ENCODE results near the gene CASP7. TPM values are rescaled to one million over a fixed set of nuclear protein-coding genes. Genes with fewer than 3 reads are reported as not detected.

CASP7 gene
- total RNA-seq, 4 donors from 2014 or later = 34.0 to 233 (median 101) TPM

DNA sequence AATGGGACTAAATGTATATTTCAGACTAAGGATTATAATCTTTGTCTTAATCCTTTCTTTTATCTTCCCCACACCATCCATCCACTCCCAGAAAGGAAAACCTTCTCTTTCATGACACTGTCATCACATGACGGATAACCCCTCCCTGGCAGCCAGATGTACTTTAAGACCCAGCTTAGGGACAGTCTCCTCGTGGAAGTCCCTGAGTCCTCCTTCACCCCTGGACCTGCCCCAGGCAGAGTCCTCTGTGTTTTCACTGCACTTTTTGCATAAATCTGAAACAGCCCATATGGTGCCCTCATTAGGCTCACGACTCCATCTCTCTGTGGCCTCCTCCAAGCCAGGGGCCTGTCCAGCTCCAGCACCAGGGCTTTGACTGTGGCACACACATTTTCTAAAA is 31.9 kb upstream of the CASP7 start:
- no peak overlapping the region for H3K27ac ChIP-seq
- TF ChIP-seq POLR2A (IDR thresholded peaks at IDR 0.05) = no peak
- TF ChIP-seq, protein P1, sequence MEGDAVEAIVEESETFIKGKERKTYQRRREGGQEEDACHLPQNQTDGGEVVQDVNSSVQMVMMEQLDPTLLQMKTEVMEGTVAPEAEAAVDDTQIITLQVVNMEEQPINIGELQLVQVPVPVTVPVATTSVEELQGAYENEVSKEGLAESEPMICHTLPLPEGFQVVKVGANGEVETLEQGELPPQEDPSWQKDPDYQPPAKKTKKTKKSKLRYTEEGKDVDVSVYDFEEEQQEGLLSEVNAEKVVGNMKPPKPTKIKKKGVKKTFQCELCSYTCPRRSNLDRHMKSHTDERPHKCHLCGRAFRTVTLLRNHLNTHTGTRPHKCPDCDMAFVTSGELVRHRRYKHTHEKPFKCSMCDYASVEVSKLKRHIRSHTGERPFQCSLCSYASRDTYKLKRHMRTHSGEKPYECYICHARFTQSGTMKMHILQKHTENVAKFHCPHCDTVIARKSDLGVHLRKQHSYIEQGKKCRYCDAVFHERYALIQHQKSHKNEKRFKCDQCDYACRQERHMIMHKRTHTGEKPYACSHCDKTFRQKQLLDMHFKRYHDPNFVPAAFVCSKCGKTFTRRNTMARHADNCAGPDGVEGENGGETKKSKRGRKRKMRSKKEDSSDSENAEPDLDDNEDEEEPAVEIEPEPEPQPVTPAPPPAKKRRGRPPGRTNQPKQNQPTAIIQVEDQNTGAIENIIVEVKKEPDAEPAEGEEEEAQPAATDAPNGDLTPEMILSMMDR (IDR thresholded peaks at IDR 0.05) = no peak
- TF ChIP-seq POLR2AphosphoS5 (IDR thresholded peaks at IDR 0.05) = no peak
- TF ChIP-seq EP300 (IDR thresholded peaks at IDR 0.05; ENCODE audit: low read depth) = no peak
- no peaks in the 10 kb centered on the region for H3K36me3 ChIP-seq
- 75% methylated on average over 3 of the region's 3 CpGs; no CpG with 5 or more reads in 1 of the 2 donors for WGBS, 2 donors (ENCODE audit: low coverage in 1 of 2)
- no peaks in the 10 kb centered on the region for H3K9me3 ChIP-seq
- no peak for DNase-seq
- in situ Hi-C loops (cut with MboI; ENCODE audit: low pct_ligation_motif_present in 1 of 4, low pct_unique_long_range_greater_than_20kb in 1 of 4, low sequenced_read_pairs in 3 of 4) = no loop called here
- intact Hi-C loops (cut with DNase I; ENCODE audit: low total_unique reads) = no loop called here
- no peak overlapping the region for H3K4me3 ChIP-seq
- no peaks in the 10 kb centered on the region for H3K27me3 ChIP-seq
- peaks cover 0 to 23% (median 9%) of the 10 kb centered on the region in 4 donors for H3K4me1 ChIP-seq

DNA sequence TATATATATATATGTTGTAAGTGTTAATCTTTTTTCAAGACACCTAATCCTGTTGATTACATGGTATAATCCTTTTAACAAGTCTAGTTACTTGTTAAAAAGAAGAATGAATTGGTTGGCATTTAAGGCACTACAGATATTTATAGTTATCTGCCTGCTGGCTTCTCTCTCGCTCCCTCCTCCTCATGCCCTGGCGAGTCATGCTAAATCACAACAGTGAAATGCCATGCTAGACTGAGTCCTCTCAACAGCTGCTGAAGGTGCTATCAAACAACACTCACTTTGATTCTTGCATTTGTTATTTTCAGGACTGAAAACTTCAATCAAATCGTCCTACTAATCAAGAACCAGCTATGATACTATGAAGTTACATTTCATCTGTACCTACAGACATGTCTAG is 31.2 kb upstream of the CASP7 start:
- in situ Hi-C loops (cut with MboI; ENCODE audit: low pct_ligation_motif_present in 1 of 4, low pct_unique_long_range_greater_than_20kb in 1 of 4, low sequenced_read_pairs in 3 of 4) (no loop called here), intact Hi-C loops (cut with DNase I; ENCODE audit: low total_unique reads) (no loop called here)
- 60 to 71% methylated on average over 3 of the region's 3 CpGs for WGBS, 2 donors (ENCODE audit: low coverage in 1 of 2)
- no peaks in the 10 kb centered on the region for H3K36me3 ChIP-seq
- no peaks in the 10 kb centered on the region for H3K9me3 ChIP-seq
- no peaks in the 10 kb centered on the region for H3K27me3 ChIP-seq
- no peak for TF ChIP-seq POLR2A (IDR thresholded peaks at IDR 0.05)
- TF ChIP-seq POLR2AphosphoS5 (IDR thresholded peaks at IDR 0.05) = no peak
- TF ChIP-seq, protein P1 (IDR thresholded peaks at IDR 0.05) = no peak
- TF ChIP-seq EP300 (IDR thresholded peaks at IDR 0.05; ENCODE audit: low read depth) = no peak
- H3K27ac ChIP-seq = no peak overlapping the region
- no peak for DNase-seq
- no peak overlapping the region for H3K4me3 ChIP-seq
- peaks cover 0 to 18% (median 8%) of the 10 kb centered on the region in 4 donors for H3K4me1 ChIP-seq

DNA sequence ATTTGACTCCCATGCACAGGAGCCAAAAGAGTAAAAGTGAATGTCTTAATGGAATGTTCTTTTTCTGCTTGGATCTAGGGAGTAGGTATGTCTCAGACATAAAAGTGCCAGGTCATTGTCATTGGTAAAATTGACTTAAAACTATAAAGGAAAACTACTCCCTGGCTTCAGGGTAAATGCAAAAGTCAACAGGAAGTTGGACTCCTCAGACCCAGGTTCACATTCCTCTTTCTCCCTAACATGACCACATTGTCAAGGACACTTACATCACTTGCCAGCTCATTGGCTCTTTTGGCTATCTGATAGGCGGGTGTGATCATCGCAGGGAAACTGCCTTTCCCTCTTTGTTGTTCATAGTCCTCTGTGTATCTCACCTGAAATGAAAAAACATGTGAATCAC is 29.5 kb upstream of the CASP7 start:
- 89 to 100% methylated on average over 2 of the region's 2 CpGs for WGBS, 2 donors (ENCODE audit: low coverage in 1 of 2)
- Histone ChIP-seq H3K27ac (no peak overlapping the region), H3K4me3 (no peak overlapping the region), H3K27me3 (no peaks in the 10 kb centered on the region), H3K36me3 (no peaks in the 10 kb centered on the region), H3K9me3 (no peaks in the 10 kb centered on the region), H3K4me1 (peaks cover 0 to 11% (median under 1%) of the 10 kb centered on the region in 4 donors)
- intact Hi-C loops (cut with DNase I; ENCODE audit: low total_unique reads) = no loop called here
- DNase-seq = no peak
- in situ Hi-C loops (cut with MboI; ENCODE audit: low pct_ligation_motif_present in 1 of 4, low pct_unique_long_range_greater_than_20kb in 1 of 4, low sequenced_read_pairs in 3 of 4) = no loop called here
- TF ChIP-seq POLR2AphosphoS5 (IDR thresholded peaks at IDR 0.05) = no peak
- TF ChIP-seq, protein P1 (IDR thresholded peaks at IDR 0.05) = no peak
- TF ChIP-seq POLR2A (IDR thresholded peaks at IDR 0.05) = no peak
- no peak for TF ChIP-seq EP300 (IDR thresholded peaks at IDR 0.05; ENCODE audit: low read depth)

DNA sequence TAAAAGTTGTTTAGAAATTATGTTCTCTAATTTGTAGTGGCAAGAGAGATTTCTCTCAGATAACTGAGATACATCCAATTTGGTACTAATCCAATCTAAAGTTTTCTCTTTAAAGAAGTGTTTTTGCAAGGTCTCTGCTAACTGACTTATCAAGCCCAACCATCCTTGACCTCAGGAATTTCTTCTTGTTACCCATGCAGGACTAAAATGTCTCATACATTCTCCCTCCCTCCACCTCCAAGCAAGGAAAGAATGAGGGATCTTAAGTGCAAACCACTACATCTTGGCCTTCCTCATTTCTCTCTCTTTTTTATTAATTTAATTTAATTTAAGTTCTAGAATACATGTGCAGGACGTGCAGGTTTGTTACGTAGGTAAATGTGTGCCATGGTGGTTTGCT is 28.7 kb upstream of the CASP7 start:
- WGBS, 2 donors (ENCODE audit: low coverage in 1 of 2) = 50 to 90% methylated on average over 2 of the region's 2 CpGs
- Histone ChIP-seq H3K27me3 (no peaks in the 10 kb centered on the region), H3K4me1 (peaks cover 0 to 2% (median 0%) of the 10 kb centered on the region in 4 donors), H3K27ac (no peak overlapping the region), H3K4me3 (no peak overlapping the region), H3K36me3 (no peaks in the 10 kb centered on the region), H3K9me3 (no peaks in the 10 kb centered on the region)
- TF ChIP-seq, protein P1 (IDR thresholded peaks at IDR 0.05) = no peak
- TF ChIP-seq EP300 (IDR thresholded peaks at IDR 0.05; ENCODE audit: low read depth) (no peak), POLR2A (IDR thresholded peaks at IDR 0.05) (no peak), POLR2AphosphoS5 (IDR thresholded peaks at IDR 0.05) (no peak)
- intact Hi-C loops (cut with DNase I; ENCODE audit: low total_unique reads) = no loop called here
- DNase-seq = no peak
- in situ Hi-C loops (cut with MboI; ENCODE audit: low pct_ligation_motif_present in 1 of 4, low pct_unique_long_range_greater_than_20kb in 1 of 4, low sequenced_read_pairs in 3 of 4) = no loop called here
